NT2/D1 (cell line): ENCODE data around the gene SNX7.

ENCODE experiments used
- YY1 ChIP-seq: IDR thresholded peaks from 2 replicates; pipeline ENCODE4 v1.6.1; 2011; ENCODE audit not compliant: insufficient read length, insufficient read depth
- ZNF274 ChIP-seq: IDR thresholded peaks from 2 replicates; pipeline ENCODE4 v1.6.1; 2011; ENCODE audit warnings: mild to moderate bottlenecking, low read depth, low read length

DNA sequence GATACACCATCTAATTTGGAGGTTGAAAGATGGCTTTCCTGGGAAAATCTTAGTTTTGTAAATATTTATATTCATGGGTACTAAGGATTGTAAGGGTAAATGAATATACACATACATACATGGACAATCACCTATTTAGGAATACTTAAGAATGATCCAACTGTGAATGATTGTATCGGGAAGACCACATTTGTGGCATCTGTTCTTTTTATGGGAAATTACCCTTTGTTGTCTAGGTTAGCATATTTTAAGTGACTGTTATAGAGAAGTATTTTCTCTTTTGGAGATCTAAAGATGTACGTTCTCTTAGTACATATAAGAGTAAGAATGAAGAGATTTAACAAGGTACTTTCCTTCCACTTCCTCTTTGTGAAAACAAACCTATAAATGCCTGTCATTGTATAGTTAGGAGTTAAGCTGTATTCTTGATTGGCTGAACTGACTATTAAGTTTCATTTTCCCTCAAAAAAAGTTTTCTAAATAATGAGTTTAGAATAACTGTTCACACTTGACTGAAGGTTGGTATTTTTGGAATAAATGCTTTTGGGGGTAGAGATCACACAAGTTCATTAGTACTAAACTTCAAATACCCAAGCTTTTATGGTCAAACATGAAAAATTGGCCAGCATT, 26.7 kb downstream of the SNX7 start:
- no peak for TF ChIP-seq ZNF274
- no peak for TF ChIP-seq YY1
